Fibroblast of skin of back (primary cell): ENCODE results near the gene SEMA6B.
"Not testable (repeated sequence)": the region's sequence is repeated elsewhere in the genome, so short reads cannot be mapped to it uniquely, and the experiment has no call there.

Experiments
- DNase-seq: peaks from one replicate; pipeline ENCODE4 v3.0.0-alpha.2; 2013

Gene SEMA6B

GRCh38 chr19:4571305-4571917, 11.9 kb upstream of the SEMA6B start:
- DNase-seq, result peak; percentile 24

DNA sequence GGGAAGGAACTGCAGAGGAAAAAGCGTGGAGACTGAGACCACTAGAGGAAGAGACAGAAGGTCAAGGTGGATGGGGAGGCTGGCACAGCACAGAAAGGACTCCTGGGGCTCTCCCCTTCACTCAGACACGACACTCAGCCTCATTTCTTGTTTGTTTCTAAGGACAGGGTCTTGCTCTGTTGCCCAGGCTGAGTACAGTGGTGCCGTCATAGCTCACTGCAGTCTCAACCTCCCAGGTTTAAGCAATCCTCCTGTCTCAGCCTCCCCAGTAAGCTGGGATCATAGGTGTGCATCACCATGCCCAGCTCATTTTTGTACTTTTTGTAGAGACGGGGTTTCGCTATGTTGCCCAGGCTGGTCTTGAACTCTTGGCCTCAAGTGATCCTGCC, 11.4 kb upstream of the SEMA6B start:
- no peak for DNase-seq

- no peak for DNase-seq
Observed at GRCh38 chr19:4570402-4570801, 10.9 kb upstream of the SEMA6B start.

- no peak for DNase-seq
Observed at GRCh38 chr19:4568886-4569285, 9.4 kb upstream of the SEMA6B start.

GRCh38 chr19:4567584-4568071, 8.1 kb upstream of the SEMA6B start:
- DNase-seq, result peak; percentile 49

DNA sequence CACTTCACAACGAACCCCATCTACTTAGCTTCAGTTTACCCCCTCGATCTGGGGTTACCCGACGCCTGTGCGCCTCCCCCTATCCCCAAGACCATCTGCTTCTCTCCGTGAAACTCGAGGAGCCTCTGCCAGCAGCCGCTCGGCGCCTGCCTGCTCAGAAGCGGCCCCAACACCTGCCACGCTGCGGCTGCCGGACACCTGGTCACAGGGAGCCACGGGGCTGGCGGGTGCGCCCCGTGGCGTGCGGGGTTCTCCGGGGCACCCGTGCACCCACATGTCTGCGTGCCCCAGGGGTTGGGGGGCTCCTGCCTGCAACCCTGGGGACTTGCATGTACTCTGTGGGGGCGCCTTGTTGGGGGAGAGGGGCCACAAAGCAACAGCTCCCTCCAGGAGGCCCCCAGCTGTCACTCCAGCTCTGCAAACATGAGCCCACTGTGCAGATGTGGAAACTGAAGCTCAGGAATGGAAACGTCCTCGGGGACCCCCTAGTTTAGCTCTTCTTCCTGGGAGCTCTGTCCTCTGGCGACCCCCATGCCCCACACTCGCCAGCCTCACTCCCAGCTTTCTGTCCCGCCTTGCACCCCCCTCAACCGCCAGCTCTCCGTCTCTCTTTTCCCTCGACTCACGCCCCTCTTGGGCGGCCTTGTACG, 7.0 kb upstream of the SEMA6B start:
- DNase-seq, result no peak

DNA sequence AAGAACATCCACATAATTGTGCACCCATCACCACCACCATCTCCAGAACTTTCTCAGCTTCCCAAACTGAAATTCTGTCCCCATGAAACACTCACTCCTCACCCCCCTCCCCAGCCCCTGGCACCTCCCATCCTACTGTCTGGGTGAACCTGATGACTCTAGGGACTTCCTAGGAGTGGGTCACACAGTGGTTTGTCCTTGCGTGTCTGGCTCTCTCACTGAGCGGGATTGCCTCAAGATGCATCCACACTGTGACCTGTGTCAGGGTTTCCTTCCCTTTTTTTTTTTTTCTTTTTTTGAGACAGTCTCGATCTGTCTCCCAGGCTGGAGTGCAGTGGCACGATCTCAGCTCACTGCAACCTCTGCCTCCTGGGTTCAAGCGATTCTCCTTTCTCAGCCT, 4.1 kb upstream of the SEMA6B start:
- not testable (repeated sequence) for DNase-seq

GRCh38 chr19:4562085-4562484, 2.6 kb upstream of the SEMA6B start:
- DNase-seq, result not testable (repeated sequence)

DNA sequence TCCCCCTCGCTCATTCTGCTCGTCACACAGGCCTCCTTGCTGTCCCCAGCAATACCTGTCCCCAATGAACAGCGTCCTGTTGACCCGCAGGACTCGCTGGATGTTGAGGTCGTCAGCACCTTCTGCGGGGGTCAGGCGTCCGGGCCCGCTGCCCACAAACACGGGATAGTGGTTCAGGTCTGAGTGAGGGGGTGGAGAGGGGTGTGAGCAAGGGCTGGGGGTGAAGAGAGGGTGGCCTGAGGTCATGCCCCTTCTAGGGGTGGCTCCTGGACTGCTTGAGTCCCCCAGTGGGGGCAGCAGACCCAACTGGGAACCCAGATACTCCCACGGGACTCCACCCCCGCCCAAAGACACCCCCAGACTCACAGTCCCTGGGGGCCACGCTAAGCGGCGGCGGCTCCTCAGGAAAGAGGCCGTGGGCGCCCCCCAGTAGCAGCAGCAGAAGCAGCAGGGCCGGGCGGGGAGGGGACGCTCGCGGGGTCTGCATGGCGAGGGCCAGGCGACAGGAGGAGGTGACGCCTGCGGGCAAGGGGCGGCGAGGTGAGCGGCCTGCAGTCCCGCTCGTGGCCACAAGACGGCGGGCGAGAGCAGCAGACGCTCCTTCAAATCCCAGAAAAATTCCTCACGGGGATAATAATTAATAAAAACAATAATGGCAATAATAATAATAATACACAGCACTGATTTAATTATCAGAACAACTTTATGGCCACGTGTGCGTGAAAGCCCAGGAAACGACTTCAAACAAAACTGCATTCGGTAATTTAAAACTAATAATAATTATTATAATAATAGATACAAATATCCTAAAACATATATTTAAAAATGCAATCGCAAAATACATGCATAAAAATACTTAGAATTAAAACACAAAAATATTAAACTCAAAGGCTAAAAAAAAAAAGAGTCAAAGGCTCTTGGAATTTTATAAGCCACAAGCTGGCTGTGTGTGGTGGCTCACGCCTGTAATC, 1.2 kb downstream of the SEMA6B start:
- no peak for DNase-seq

GRCh38 chr19:4557144-4557970, 2.1 kb downstream of the SEMA6B start:
- DNase-seq, result no peak

GRCh38 chr19:4556597-4557127, 2.8 kb downstream of the SEMA6B start:
- DNase-seq, result no peak

- no peak for DNase-seq
Observed at GRCh38 chr19:4555657-4556561, 3.6 kb downstream of the SEMA6B start.

DNA sequence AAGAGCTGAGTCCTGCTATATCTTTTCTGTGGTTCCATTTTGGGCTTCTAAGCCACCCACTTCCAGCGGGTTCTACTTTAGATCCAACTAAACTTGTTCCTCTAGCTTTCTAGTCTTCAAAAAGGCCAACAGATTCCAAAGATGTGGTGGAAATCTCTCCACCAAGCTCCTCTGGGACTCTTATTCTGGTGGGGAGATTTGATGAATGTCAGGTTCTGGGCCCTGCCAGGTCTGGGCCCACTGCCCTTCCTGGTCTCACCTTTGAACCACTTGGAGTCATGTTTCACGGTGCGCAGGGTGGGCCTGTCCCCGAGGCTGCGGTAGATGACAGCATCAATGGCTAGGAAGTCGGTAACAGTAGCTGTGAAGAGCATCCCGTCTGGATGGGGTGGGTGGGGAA, 4.8 kb downstream of the SEMA6B start:
- no peak for DNase-seq

DNA sequence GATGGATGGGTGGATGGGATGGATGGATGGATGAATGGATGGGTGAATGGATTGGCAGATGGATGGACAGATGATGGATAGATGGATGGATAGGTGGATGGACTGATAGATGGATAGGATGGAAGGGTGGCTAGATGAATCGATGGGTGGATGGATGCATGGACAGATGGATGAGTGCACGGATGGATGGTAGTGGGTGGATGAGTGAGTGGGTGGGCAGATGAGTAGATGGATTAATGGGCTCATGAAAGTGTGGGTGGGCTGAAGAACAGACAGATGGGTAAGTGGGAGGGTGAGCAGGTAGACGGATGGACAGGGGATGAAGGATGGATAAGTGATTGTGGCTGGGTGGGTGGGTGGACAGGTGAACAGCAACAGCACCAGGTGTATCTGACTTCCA, 5.7 kb downstream of the SEMA6B start:
- no peak for DNase-seq

- DNase-seq, result no peak
Observed at GRCh38 chr19:4553092-4553695, 6.3 kb downstream of the SEMA6B start.

DNA sequence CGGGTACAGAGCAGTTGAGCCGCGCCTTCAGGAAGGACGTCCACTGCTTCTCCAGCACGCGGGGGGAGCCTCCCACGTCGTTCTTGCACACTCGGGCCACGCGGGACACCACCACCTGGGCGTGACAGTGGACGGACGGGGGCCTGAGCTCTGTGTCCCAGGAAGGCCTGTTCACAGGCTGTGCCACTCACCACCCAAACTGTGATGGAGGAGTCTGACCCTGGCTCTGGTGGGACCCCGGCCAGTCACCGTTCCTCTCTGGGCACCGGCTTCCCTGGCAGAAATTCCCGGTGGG, 7.0 kb downstream of the SEMA6B start:
- no peak for DNase-seq

DNA sequence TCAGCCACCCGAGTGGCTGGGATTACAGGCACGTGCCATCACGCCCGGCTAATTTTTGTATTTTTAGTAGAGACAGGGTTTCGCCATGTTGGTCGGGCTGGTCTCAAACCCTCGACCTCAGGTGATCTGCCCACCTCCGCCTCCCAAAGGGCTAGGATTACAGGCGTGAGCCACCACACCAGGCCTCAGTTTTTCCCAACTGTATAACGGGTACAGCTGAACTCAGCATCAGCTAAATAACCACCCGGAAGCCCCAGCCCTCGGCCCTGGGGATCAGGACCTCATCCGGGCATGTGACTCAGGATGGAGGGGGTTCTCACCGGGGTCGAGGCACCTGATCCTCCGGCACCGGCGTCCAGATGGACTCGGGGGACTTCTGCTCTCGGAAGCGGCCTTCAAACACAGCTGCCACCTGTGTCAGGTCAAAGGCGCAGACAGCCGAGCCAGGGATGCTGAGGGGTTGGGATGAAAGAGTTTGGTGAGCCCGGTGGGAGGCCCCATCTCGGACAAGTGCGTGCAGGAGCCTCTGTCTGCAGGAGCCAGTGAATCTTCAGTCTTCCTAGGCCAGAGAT, 8.9 kb downstream of the SEMA6B start:
- DNase-seq, result no peak

DNA sequence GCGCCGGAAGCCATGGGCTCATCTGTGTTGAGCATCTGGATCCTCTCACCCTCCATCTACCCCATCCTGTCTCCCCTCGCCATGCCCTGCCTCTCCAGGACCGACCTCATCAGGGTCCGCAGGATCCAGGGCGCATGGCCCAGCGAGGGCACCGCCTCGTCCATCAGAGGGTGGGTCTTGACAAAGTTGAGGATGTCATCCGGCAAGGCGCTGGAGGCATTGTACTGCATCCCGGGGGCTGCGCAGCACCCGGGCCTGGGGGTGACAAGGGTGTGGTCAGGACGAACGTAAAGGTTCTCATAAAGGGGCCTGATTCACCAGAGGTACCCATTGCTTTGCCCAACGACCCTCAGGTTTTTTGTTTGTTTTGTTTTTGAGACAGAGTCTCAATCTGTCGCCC, 9.5 kb downstream of the SEMA6B start:
- no peak for DNase-seq

GRCh38 chr19:4548238-4548584, 11.3 kb downstream of the SEMA6B start:
- DNase-seq, result no peak
